Measurements from ENCODE around the gene TGFBR1.

Gene TGFBR1

GRCh38 chr9:99199938-99200539 is 95.1 kb downstream of the TGFBR1 start:
- TF ChIP-seq BACH2 (CRISPR knock-in tag; IDR thresholded peaks at IDR 0.05; ENCODE audit: borderline replicate concordance) = no peak
- no peak for TF ChIP-seq ARNTL (CRISPR knock-in tag; IDR thresholded peaks at IDR 0.05; ENCODE audit: borderline replicate concordance, low read depth)
- TF ChIP-seq ISL1 (CRISPR knock-in tag; IDR thresholded peaks at IDR 0.05) = no peak
- TF ChIP-seq PATZ1 (CRISPR knock-in tag; IDR thresholded peaks at IDR 0.05; ENCODE audit: borderline replicate concordance) = no peak
- no peak for TF ChIP-seq ZFP3 (CRISPR knock-in tag; IDR thresholded peaks at IDR 0.05)
- no peak for TF ChIP-seq PPARA (CRISPR knock-in tag; IDR thresholded peaks at IDR 0.05; ENCODE audit: borderline replicate concordance)
- no peak for TF ChIP-seq TCF4 (CRISPR knock-in tag; IDR thresholded peaks at IDR 0.05; ENCODE audit: borderline replicate concordance)
- no peak for TF ChIP-seq SNAI2 (CRISPR knock-in tag; IDR thresholded peaks at IDR 0.05)
- no peak for TF ChIP-seq RARB (CRISPR knock-in tag; IDR thresholded peaks at IDR 0.05)
- no peak for TF ChIP-seq CSDC2 (CRISPR knock-in tag; IDR thresholded peaks at IDR 0.05)
- TF ChIP-seq OSR1 (CRISPR knock-in tag; IDR thresholded peaks at IDR 0.05) = no peak
- no peak for ATAC-seq

- no peak for ATAC-seq
- TF ChIP-seq ZFP30 (CRISPR knock-in tag; IDR thresholded peaks at IDR 0.05) (no peak), ARNTL (CRISPR knock-in tag; IDR thresholded peaks at IDR 0.05; ENCODE audit: borderline replicate concordance, low read depth) (no peak), CREB5 (CRISPR knock-in tag; IDR thresholded peaks at IDR 0.05; ENCODE audit: low read depth) (no peak), RARB (CRISPR knock-in tag; IDR thresholded peaks at IDR 0.05) (no peak)
Measured at GRCh38 chr9:99201603-99202002, 96.7 kb downstream of the TGFBR1 start.

Data from SK-N-SH treated with all-trans-retinoic acid at 6 μM for 48 hours (cell line).